NCI-H748 (cell line): ENCODE data around the gene OPRM1.

ENCODE experiments used
- DNase-seq: peaks from one replicate; lab custom pipeline; 2025; ENCODE audit not compliant: unreplicated experiment; lab: John Stamatoyannopoulos, UW

The OPRM1 gene

GRCh38 chr6:154080461-154081189 is 41.6 kb downstream of the OPRM1 start:
- no peak for DNase-seq

GRCh38 chr6:154086510-154086909 is 47.5 kb downstream of the OPRM1 start:
- no peak for DNase-seq

GRCh38 chr6:154092326-154092962 is 53.4 kb downstream of the OPRM1 start:
- DNase-seq = no peak

- no peak for DNase-seq
These were observed 54.4 kb downstream of the OPRM1 start for GRCh38 chr6:154093231-154094044.

- DNase-seq = no peak
These were observed 56.5 kb downstream of the OPRM1 start for GRCh38 chr6:154095571-154095970.

- DNase-seq = no peak
These were observed 57.3 kb downstream of the OPRM1 start for GRCh38 chr6:154096316-154096715.

GRCh38 chr6:154096834-154097233 is 57.8 kb downstream of the OPRM1 start:
- DNase-seq = no peak

- DNase-seq = no peak
These were observed 60.2 kb downstream of the OPRM1 start for GRCh38 chr6:154099211-154099610.

- DNase-seq = no peak
These were observed 67.2 kb downstream of the OPRM1 start for GRCh38 chr6:154106251-154106650.

- DNase-seq = no peak
These were observed 72.0 kb downstream of the OPRM1 start for GRCh38 chr6:154111025-154111424.

GRCh38 chr6:154112181-154112809 is 73.3 kb downstream of the OPRM1 start:
- DNase-seq = no peak

GRCh38 chr6:154113392-154113791 is 74.4 kb downstream of the OPRM1 start:
- DNase-seq = no peak

- DNase-seq = no peak
These were observed 78.4 kb downstream of the OPRM1 start for GRCh38 chr6:154117485-154117884.

- no peak for DNase-seq
These were observed 83.3 kb downstream of the OPRM1 start for GRCh38 chr6:154122195-154122925.

GRCh38 chr6:154123155-154123956 is 84.3 kb downstream of the OPRM1 start:
- DNase-seq = no peak

GRCh38 chr6:154125421-154125820 is 86.4 kb downstream of the OPRM1 start:
- no peak for DNase-seq

- peak; percentile 56 for DNase-seq
These were observed 88.6 kb downstream of the OPRM1 start for GRCh38 chr6:154127657-154128056.

- DNase-seq = no peak
These were observed 95.6 kb downstream of the OPRM1 start for GRCh38 chr6:154134471-154135147.

- no peak for DNase-seq
These were observed 99.8 kb downstream of the OPRM1 start for GRCh38 chr6:154138793-154139192.
